Uterus (tissue), 2 donors: ENCODE measurements around the gene GOLGA7B.

Experiments
- CTCF ChIP-seq, 4 experiments: fragments of 200-600 bp in 2 of 4; fragments of 450-650 bp in 2 of 4; sonication (generic) in 2 of 4; IDR thresholded peaks; one replicate each; pipeline ENCODE4 v1.5.1; 2016 to 2019; ENCODE audit warnings: antibody characterized with exemption in 4 of 4, mild to moderate bottlenecking in 2 of 4, moderate library complexity in 1 of 4
- POLR2A ChIP-seq, 2 donors: fragments of 450-650 bp; IDR thresholded peaks; one replicate each; pipeline ENCODE4 v1.6.1; 2016; ENCODE audit warnings: antibody characterized with exemption in 2 of 2, mild to moderate bottlenecking in 1 of 2, moderate library complexity in 1 of 2

DNA sequence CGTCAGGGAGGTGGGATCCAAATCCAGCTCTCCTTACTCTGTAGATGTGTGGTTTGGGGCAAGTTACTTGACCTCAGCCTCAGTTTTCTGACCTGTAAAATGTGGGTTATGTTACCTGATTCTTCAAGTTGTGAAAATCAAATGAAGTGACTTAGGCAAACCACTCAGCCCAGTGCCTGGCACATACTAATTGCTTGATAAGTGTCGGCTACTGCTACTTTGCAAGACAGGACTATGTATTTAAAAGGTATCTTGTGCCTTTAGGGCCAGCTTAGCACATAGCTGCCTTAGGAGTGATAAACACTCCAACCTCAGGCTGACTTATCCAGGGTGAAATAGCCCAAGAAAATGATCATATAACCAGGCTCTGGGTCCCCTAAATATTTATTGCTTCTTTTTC is 42.9 kb downstream of the GOLGA7B start:
- no peak for TF ChIP-seq POLR2A (IDR thresholded peaks at IDR 0.05)
- no peak for TF ChIP-seq CTCF (IDR thresholded peaks at IDR 0.05)
